GM19395 (cell line): ENCODE measurements around the gene PACS2.

ENCODE experiments used
- ATAC-seq: cut with Tn5 transposase; IDR thresholded peaks from one replicate; pipeline ENCODE4 v1.9.1; 2021; ENCODE audit warnings: mild to moderate bottlenecking, moderate library complexity; ENCODE audit not compliant: unreplicated experiment

Gene PACS2

DNA sequence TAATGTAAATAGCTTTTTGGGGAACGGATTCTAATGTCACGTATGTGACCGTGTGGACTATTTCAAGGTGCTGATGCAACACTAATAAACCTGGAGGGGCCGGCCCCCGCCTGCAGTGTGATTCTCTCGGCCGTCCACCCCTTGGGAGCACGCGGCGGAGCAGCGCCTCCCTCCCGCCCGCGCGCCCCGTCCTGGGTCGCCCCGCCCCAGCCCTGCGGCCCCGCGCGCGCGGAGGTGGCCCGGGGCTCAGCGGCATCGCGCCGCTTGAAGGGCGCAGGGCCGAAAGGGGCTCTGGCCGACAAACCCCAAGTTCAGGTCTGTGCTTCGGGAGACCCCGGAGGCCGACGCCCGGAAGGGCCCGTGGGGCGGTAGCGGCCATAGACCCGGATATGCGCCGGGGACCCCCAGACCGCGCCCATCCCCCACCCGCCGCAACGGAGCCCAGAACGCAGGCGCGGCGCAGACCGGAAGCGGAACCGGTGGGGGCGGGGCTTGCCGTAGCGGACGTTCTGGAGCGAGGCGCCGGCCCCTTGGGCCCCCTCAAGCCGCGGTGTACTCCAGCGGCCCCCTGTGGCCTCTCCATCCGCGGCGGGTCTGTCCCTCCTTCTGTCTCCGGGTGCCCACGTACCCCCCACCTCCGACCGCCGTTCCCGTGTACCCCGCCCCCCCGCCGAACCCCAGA, 83.6 kb downstream of the PACS2 start, which contains the start of gene TEX22:
Gene TEX22 (plus strand): TSS at position 495 of the 682 bp plus-strand sequence. CDS start 803 bp downstream, outside the sequence.
- peak; percentile 67 for ATAC-seq

- peak; percentile 43 for ATAC-seq
These were observed 84.3 kb downstream of the PACS2 start for GRCh38 chr14:105398726-105399465.

DNA sequence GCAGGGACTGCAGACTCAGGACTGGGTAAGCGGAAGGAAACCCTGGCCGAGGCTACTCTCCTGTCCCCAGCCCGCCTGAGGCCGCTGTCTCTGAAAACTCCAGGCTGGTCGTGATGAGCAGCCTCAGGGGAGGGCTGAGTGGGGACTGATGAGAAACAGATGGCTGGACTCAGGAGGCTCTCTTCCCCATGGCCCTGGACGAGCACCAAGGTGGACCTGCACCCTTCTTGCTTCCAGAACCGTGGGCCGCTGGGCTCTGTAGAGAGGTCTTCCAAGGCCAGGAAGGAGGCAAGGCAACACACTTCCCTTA, 84.9 kb downstream of the PACS2 start:
- ATAC-seq = no peak

DNA sequence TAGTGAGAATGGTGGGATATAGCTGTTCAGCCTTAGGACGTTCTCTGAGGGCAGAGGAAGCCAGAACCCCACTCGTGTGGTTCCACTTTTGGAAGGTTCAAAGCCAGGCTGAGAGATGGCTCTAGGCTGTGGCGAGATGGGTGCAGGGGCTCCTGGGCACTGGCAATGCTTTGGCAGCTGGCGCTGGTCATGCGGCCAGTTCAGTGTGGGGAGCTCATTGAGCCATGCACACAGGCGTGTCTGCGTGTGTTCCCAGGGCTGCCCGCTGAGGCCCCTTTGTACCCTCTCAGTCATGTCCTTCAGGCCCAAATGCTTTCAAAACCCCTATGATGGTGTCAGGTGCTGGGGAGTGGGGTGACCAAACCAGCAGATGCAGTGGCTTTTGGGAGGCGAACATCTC, 85.5 kb downstream of the PACS2 start:
- ATAC-seq = no peak

GRCh38 chr14:105401699-105402098, 87.2 kb downstream of the PACS2 start:
- ATAC-seq = no peak

DNA sequence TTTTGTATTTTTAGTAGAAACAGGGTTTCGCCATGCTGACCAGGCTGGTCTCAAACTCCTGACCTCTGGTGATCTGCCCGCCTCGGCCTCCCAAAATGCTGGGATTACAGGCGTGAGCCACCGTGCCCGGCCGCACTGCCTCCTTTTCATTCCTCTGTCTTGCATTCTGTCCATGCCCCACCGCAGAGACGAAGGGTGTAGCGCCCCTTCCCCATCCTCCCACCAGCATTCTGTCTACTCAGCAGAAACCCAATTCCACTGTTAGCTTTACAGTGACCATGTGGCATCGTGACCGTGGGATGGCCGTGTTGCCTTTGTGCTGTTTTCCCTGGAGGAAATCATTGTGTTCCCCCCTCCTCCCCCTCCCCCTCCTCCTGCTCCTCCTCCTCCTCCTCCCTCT, 94.0 kb downstream of the PACS2 start:
- ATAC-seq = no peak

- no peak for ATAC-seq
These were observed 94.8 kb downstream of the PACS2 start for GRCh38 chr14:105409364-105409763.

GRCh38 chr14:105410642-105411016, 96.1 kb downstream of the PACS2 start:
- no peak for ATAC-seq

DNA sequence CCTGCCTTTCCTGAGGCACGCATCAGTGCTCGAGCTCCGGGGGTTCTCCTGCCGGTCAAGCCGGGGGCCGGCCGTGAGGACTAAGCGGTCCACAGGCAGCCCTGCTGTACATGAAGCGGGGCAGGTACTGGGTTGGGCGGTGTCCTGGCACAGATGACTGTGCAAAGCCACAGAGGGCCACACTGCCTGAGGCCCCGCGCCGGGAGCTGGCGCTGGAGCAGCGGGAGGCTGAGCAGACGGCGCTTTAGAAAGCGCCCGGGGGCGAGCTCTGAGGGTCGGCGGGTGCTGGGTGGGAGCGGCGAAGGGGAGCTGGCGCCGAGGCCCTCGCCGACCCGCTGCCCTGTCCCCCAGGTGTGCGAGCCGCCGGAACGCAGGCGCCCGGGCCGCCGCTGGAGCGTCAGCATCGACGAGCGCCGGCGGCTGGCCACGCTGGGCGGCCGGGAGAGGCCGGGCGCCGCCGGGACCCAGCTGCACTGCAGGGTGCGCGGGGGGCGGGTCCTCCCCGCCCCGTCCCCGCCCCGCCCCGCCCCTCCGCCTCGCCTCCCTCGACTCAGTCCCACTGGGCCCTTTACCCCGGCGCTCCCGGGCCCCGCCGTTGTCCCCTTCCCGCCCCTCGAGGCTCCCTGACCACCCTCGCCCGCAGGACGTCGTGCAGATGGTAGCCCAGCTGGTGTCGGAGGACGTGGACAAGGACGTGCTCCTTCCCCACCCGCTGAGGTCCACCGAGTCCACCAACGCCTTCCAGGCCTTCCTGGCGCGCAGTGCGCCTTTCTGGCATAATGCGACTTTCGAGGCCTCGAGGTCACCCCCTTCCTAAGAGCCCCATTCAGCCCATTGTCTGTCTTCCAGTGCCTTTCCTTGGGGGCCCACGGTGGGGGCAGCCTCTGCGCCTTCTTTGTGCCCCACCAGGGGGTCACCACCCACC, 96.7 kb downstream of the PACS2 start:
- ATAC-seq = no peak

DNA sequence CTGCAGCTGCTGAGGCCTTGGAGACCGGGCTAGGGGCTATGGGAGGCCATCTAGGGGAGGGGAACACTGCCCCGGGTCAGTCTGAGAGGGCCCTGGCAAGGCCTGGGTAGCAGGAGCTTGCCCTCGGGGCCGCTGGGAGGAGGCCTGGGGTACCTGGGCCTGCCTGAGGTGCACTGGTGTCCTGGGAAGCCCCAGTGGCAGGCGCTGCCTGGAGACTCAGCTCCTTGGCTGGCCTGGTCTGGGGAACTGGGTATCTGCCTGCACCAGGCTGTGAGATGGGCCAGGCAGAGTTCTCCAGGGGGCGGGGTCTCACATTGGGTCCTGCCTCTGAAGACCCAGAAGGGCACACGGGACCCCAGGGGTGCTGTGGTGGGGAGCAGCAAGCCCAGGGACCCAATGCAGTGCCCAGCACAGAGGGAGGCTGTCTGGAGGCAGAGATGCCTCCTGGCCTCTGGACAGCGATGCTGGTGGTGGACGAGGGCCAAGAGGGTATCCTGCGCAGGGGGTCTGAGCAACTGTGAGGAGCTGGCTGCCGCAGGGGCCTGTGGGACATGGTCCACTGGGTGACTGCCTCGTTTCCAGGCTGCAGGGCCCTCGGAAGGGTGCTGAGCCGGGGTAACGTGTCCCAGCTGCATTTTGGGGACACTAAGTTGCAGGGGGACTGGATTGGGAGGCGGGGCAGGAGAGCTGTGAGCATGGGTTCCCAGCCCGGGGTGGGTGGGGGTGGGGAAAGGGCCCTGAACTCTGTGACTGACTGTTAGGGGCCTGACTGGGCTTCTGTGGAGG, 97.6 kb downstream of the PACS2 start:
- ATAC-seq = no peak

GRCh38 chr14:105412771-105413543, 98.4 kb downstream of the PACS2 start:
- ATAC-seq = no peak

DNA sequence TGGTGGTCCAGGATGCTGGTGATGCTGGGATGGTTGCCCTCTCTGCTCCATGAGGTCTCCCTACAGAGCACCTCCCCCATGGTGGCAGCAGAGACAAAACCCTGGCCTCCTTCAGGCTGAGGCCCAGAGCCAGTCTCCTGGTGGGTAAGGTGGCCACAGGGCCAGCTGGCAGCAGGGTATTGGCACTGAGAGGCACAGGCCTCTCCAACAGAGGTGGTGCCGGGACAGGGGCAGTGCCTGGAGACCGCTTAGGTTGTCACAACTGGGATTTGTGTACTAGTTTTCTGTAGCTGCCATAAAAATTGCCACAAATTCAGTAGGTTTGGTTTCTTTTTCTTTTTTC, 99.0 kb downstream of the PACS2 start:
- ATAC-seq = no peak

DNA sequence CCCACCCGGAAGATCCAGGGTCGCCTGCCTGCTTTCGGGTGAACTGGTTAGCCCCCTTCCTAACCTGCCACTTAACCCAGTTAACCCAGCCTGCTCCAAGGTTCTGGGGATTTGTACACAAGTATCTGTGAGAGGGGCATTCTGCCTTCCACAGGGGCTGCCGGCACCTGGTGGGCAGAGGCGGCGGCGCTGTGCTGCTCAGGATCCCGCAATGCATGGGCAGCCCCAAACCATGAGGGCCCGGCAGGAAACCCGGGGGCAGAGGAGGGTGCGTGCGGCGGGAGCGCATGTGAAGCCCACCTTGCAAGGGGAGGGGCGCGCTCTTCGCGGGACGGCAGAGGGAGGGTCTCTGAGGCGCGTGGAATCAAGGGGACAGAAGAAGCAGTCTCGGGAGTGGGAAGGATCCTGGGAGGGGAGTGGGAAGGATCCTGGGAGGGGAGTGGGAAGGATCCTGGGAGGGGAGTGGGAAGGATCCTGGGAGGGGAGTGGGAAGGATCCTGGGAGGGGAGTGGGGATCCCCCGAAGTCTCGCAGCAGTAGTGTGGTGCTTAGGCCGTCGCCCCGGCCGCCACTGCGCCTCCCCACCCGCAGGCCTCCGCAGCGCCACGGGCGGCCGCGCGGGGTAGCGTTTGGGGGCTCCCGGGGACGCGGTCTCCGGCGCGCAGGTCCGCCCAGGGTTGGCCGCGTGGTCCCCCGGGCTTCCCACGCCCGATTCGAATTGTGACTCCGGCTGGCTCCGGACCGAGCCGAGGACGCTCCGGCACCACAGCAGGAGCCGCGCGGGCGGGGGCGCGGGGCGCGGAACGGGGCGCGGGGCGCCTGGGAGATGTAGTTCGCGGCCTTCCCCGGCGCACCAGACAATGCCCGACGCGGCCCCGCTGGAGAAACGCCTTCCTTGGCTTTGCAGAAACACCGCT, 100.2 kb downstream of the PACS2 start:
- peak; percentile 52 for ATAC-seq

GRCh38 chr14:105415481-105416428, 101.2 kb downstream of the PACS2 start:
- ATAC-seq = no peak

DNA sequence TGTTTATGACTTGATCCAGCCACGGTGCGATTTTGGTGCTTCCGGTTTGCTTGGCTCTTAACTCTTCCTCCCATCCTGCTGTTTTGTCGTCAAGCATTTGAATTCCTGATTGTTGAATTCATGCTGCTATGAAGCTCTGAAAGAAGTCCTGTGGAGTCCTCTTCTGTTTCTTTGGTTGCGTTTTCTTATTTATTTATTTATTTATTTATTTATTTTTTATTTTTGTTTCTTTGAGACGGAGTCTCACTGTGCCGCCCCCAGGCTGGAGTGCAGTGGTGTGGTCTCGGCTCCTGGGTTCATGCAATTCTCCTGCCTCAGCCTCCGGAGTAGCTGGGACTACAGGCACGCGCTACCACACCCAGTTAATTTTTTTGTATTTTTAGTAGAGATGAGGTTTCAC, 102.1 kb downstream of the PACS2 start:
- ATAC-seq = no peak

- no peak for ATAC-seq
These were observed 103.2 kb downstream of the PACS2 start for GRCh38 chr14:105417690-105418121.

DNA sequence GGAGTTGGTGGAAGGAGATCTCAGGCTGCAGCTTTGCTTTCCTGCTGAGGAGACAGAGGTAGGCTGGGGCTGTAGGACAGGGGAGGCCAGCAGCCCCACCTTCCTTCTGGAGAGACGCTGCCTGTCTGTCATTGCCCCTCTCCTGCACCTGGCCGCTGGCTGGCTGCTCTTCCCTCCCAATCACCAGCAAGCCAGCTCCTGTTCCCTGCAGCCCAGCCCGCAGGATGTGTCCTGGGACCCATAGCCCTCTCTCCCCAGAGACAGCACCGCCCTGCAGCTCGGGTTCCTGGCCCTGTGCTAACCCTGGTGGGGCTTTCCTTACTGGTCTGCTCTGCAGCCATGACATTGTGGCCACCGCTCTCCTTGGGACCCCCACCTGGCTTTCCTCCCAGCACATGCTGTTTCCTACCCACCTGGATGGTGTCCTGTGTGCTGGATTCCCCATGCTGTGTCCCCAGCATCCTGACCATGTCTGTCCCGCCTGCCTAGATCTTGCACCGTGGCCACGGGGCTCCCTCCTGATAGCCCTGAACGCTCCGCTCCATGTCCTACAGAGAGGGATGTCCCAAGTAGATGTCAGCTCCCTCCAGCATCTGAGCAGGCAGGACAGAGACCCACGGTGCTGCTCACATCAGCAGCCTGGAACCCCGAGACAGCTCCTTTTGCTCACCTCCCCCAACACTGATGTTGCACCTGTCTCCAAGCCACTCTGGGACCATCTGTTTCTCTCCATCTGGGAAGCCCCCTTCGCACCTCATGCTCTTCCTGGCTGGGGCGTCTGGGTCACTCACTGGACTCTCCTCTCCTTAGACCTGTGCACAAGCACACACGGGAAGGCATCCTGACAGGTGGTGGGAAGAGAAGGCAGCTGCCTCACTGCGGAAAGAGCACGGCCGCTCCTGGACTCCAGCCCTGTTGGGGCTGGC, 104.0 kb downstream of the PACS2 start:
- no peak for ATAC-seq
